ENCODE results near the gene ARSB.
"Not testable (repeated sequence)": the region's sequence is repeated elsewhere in the genome, so short reads cannot be mapped to it uniquely, and the experiment has no call there.

Gene ARSB

GRCh38 chr5:78746021-78746770, 238.9 kb downstream of the ARSB start:
- no peak for DNase-seq

- DNase-seq, result no peak
These were observed 240.1 kb downstream of the ARSB start for GRCh38 chr5:78744951-78745534.

GRCh38 chr5:78741019-78741418, 244.1 kb downstream of the ARSB start:
- no peak for DNase-seq

GRCh38 chr5:78738693-78739300, 246.3 kb downstream of the ARSB start:
- no peak for DNase-seq

- no peak for DNase-seq
These were observed 247.0 kb downstream of the ARSB start for GRCh38 chr5:78738104-78738503.

GRCh38 chr5:78735834-78736463, 249.2 kb downstream of the ARSB start:
- DNase-seq, result no peak

GRCh38 chr5:78734950-78735349, 250.2 kb downstream of the ARSB start:
- DNase-seq, result no peak

- no peak for DNase-seq
These were observed 250.8 kb downstream of the ARSB start for GRCh38 chr5:78734094-78734845.

- not testable (repeated sequence) for DNase-seq
These were observed 252.4 kb downstream of the ARSB start for GRCh38 chr5:78732721-78733120.

GRCh38 chr5:78731884-78732283, 253.2 kb downstream of the ARSB start:
- no peak for DNase-seq

- no peak for DNase-seq
These were observed 254.6 kb downstream of the ARSB start for GRCh38 chr5:78730300-78731094.

GRCh38 chr5:78727786-78728761, 257.0 kb downstream of the ARSB start:
- DNase-seq, result no peak
